ENCODE measurements around the gene FBLIM1.

The FBLIM1 gene

GRCh38 chr1:15731735-15732685, 26.6 kb upstream of the FBLIM1 start:
- DNase-seq, result no peak

GRCh38 chr1:15732686-15733081, 25.9 kb upstream of the FBLIM1 start:
- no peak for DNase-seq

- DNase-seq, result no peak
These were observed 25.3 kb upstream of the FBLIM1 start for GRCh38 chr1:15733218-15733725.

- DNase-seq, result no peak
These were observed 24.8 kb upstream of the FBLIM1 start for GRCh38 chr1:15733726-15734226.

GRCh38 chr1:15734296-15734695, 24.3 kb upstream of the FBLIM1 start:
- no peak for DNase-seq

- DNase-seq, result no peak
These were observed 23.7 kb upstream of the FBLIM1 start for GRCh38 chr1:15734901-15735300.

GRCh38 chr1:15735304-15736037, 23.1 kb upstream of the FBLIM1 start:
- DNase-seq, result no peak

- no peak for DNase-seq
These were observed 22.3 kb upstream of the FBLIM1 start, which contains the start of gene SLC25A34 for GRCh38 chr1:15736038-15736891. SLC25A34 (plus strand) TSS chr1:15736258; CDS start chr1:15736486, 228 bp downstream.

GRCh38 chr1:15736892-15737261, 21.7 kb upstream of the FBLIM1 start:
- no peak for DNase-seq

- DNase-seq, result no peak
These were observed 21.0 kb upstream of the FBLIM1 start for GRCh38 chr1:15737324-15738319.

GRCh38 chr1:15738416-15739113, 20.0 kb upstream of the FBLIM1 start:
- no peak for DNase-seq

- DNase-seq, result no peak
These were observed 19.3 kb upstream of the FBLIM1 start for GRCh38 chr1:15739259-15739658.

GRCh38 chr1:15739745-15740144, 18.9 kb upstream of the FBLIM1 start:
- DNase-seq, result no peak

GRCh38 chr1:15740924-15741850, 17.4 kb upstream of the FBLIM1 start:
- peak; percentile 67 for DNase-seq

GRCh38 chr1:15742339-15742801, 16.2 kb upstream of the FBLIM1 start, which contains the start of gene TMEM82:
TMEM82 (plus strand) TSS chr1:15742499; CDS start chr1:15742560, 61 bp downstream.
- no peak for DNase-seq

- DNase-seq, result no peak
These were observed 14.4 kb upstream of the FBLIM1 start for GRCh38 chr1:15744122-15744679.

- DNase-seq, result no peak
These were observed 11.2 kb upstream of the FBLIM1 start for GRCh38 chr1:15747378-15747777.

GRCh38 chr1:15748264-15748663, 10.3 kb upstream of the FBLIM1 start:
- no peak for DNase-seq
